GM23338 (cell line): ENCODE results near the gene CRYBG2. TPM values are rescaled to one million over a fixed set of nuclear protein-coding genes. Genes with fewer than 3 reads are reported as not detected.
A peak's percentile ranks its signal among the peaks of the same experiment; 100 is the strongest.

Experiments
- ATAC-seq: fragments of 200-7000 bp; cut with Tn5 transposase; 3 replicates; pipeline ENCODE4 v1.9.1; 2020
- DNase-seq: peaks from one replicate; pipeline ENCODE4 v3.0.0-alpha.2; 2015; ENCODE audit warnings: low spot score
- H2AFZ ChIP-seq: fragments of 200-600 bp; sonication (generic); 2 replicates; pipeline ENCODE4 v1.8.0; 2016; ENCODE audit warnings: antibody characterized with exemption, mild to moderate bottlenecking, moderate library complexity
- H3F3A ChIP-seq: fragments of 200-600 bp; sonication (generic); replicated peaks from 2 replicates; pipeline ENCODE4 v1.8.0; 2017; ENCODE audit warnings: antibody characterized with exemption, mixed run types, low read depth
- H3K27ac ChIP-seq: fragments of 200-600 bp; sonication (generic); 2 replicates; pipeline ENCODE4 v1.6.1; 2016; ENCODE audit warnings: low read depth
- H3K27me3 ChIP-seq: fragments of 200-600 bp; sonication (generic); 2 replicates; pipeline ENCODE4 v1.8.0; 2016; ENCODE audit warnings: mild to moderate bottlenecking, mixed run types, moderate library complexity; ENCODE audit not compliant: insufficient read depth
- H3K36me3 ChIP-seq: fragments of 200-600 bp; sonication (generic); 2 replicates; pipeline ENCODE4 v1.8.0; 2016; ENCODE audit warnings: mild to moderate bottlenecking; ENCODE audit not compliant: insufficient read depth
- H3K4me1 ChIP-seq: fragments of 200-600 bp; sonication (generic); 2 replicates; pipeline ENCODE4 v1.8.0; 2016; ENCODE audit warnings: mild to moderate bottlenecking, moderate library complexity; ENCODE audit not compliant: insufficient read depth
- H3K4me2 ChIP-seq: fragments of 200-600 bp; sonication (generic); 2 replicates; pipeline ENCODE4 v1.7.1; 2017; ENCODE audit warnings: mixed run types
- H3K4me3 ChIP-seq: fragments of 200-600 bp; sonication (generic); 2 replicates; pipeline ENCODE4 v1.6.1; 2016; ENCODE audit warnings: mixed run types
- H3K79me2 ChIP-seq: fragments of 200-600 bp; sonication (generic); replicated peaks from 2 replicates; pipeline ENCODE4 v1.8.0; 2017; ENCODE audit warnings: mild to moderate bottlenecking; ENCODE audit not compliant: insufficient read depth
- H3K9me2 ChIP-seq: fragments of 200-600 bp; sonication (generic); 2 replicates; pipeline ENCODE4 v1.8.0; 2017; ENCODE audit not compliant: insufficient read depth
- H4K20me1 ChIP-seq: fragments of 200-600 bp; sonication (generic); replicated peaks from 2 replicates; pipeline ENCODE4 v1.8.0; 2017; ENCODE audit warnings: mild to moderate bottlenecking; ENCODE audit not compliant: insufficient read depth
- H3K27ac Mint-ChIP-seq: 2 replicates; pipeline ENCODE4 v1.8.0; 2020; ENCODE audit warnings: inconsistent platforms, mild to moderate bottlenecking, moderate library complexity, mixed read lengths
- H3K27me3 Mint-ChIP-seq: 3 replicates; pipeline ENCODE4 v1.8.0; 2022; ENCODE audit warnings: low read depth, mild to moderate bottlenecking, moderate library complexity, mixed read lengths, inconsistent platforms; ENCODE audit not compliant: insufficient read depth, poor library complexity
- H3K36me3 Mint-ChIP-seq: 3 replicates; pipeline ENCODE4 v1.8.0; 2021; ENCODE audit warnings: low read depth, mild to moderate bottlenecking, inconsistent platforms, moderate library complexity, mixed read lengths
- H3K4me1 Mint-ChIP-seq: 3 replicates; pipeline ENCODE4 v1.8.0; 2020; ENCODE audit warnings: mild to moderate bottlenecking, inconsistent platforms, mixed read lengths
- H3K4me3 Mint-ChIP-seq: 3 replicates; pipeline ENCODE4 v1.8.0; 2021; ENCODE audit warnings: moderate library complexity, mild to moderate bottlenecking, inconsistent platforms, mixed read lengths
- H3K9me3 Mint-ChIP-seq: 3 replicates; pipeline ENCODE4 v1.8.0; 2020; ENCODE audit warnings: moderate library complexity, mild to moderate bottlenecking, inconsistent platforms, mixed read lengths
- CREB1 ChIP-seq: fragments of 250-450 bp; sonication (Bioruptor Pico); IDR thresholded peaks from 2 replicates; pipeline ENCODE4 v1.5.0; 2020; ENCODE audit warnings: low read depth, mild to moderate bottlenecking, moderate library complexity
- CTCF ChIP-seq, 2 experiments: fragments of 200-600 bp in 1 of 2; sonication (generic) in 1 of 2; conservative IDR thresholded peaks; 2 replicates each; pipeline versions ENCODE4 v1.5.1 to v1.6.1; 2016 to 2017; ENCODE audit warnings: antibody characterized with exemption in 2 of 2, low read depth in 2 of 2, mild to moderate bottlenecking in 2 of 2, moderate library complexity in 1 of 2
- EZH2 ChIP-seq: fragments of 200-600 bp; sonication (generic); IDR thresholded peaks from one replicate; pipeline ENCODE4 v1.8.0; 2017; ENCODE audit warnings: antibody characterized with exemption, mild to moderate bottlenecking, low read depth; ENCODE audit not compliant: unreplicated experiment
- JUNB ChIP-seq: IDR thresholded peaks from one replicate; pipeline ENCODE4 v1.6.1; 2016; ENCODE audit warnings: antibody characterized with exemption; ENCODE audit not compliant: unreplicated experiment
- NANOG ChIP-seq: IDR thresholded peaks from 2 replicates; pipeline ENCODE4 v1.6.1; 2016; ENCODE audit warnings: antibody characterized with exemption, borderline replicate concordance
- POLR2AphosphoS5 ChIP-seq: IDR thresholded peaks from 2 replicates; pipeline ENCODE4 v1.6.1; 2016; ENCODE audit warnings: antibody characterized with exemption, low read depth
- REST ChIP-seq: IDR thresholded peaks from one replicate; pipeline ENCODE4 v1.6.1; 2018; ENCODE audit warnings: antibody characterized with exemption; ENCODE audit not compliant: unreplicated experiment
- STAT1 ChIP-seq: IDR thresholded peaks from one replicate; pipeline ENCODE4 v1.6.1; 2016; ENCODE audit warnings: antibody characterized with exemption; ENCODE audit not compliant: unreplicated experiment
- ZNF114 ChIP-seq: fragments of 250-450 bp; sonication (Bioruptor Pico); IDR thresholded peaks from 2 replicates; pipeline ENCODE4 v1.5.0; 2020; ENCODE audit warnings: mild to moderate bottlenecking, moderate library complexity
- ZNF331 ChIP-seq: fragments of 250-450 bp; sonication (Bioruptor Pico); IDR thresholded peaks from 2 replicates; pipeline ENCODE4 v1.5.0; 2020; ENCODE audit warnings: low read depth, mild to moderate bottlenecking, moderate library complexity
- ZNF462 ChIP-seq: fragments of 250-450 bp; sonication (Bioruptor Pico); IDR thresholded peaks from 2 replicates; pipeline ENCODE4 v1.5.0; 2020; ENCODE audit warnings: mild to moderate bottlenecking, moderate library complexity
- polyA plus RNA-seq: library from polyadenylated mRNA; unstranded; fragments of >200 nt; fragmentation: Nextera tagmentation; extraction: Ambion mirVana; gene quantifications from 2 replicates; pipeline ENCODE4 v1.2.1, GENCODE V29; 2016
- total RNA-seq: library from RNA; depleted of rRNA; stranded (reverse); fragments of >200 nt; shearing (Covaris generic); gene quantifications from 2 replicates; pipeline ENCODE4 v1.2.3, GENCODE V29; 2014

CRYBG2 gene
- total and polyA plus RNA-seq, 2 experiments from 2014 or later: 17.6 to 18.4 TPM

- H3K36me3 Mint-ChIP-seq: no peaks in the 10 kb centered on the region; the same call in 2 of the 3 replicates
- Histone ChIP-seq H3K4me1 (peaks cover 4% of the 10 kb centered on the region; the same call in 1 of the 2 replicates), H3K4me3 (no peak overlapping the region), H2AFZ (0 out of 2 replicates have a peak overlapping the region, but pooled peaks have one; percentile 23), H3F3A (no peaks in the 10 kb centered on the region), H3K9me2 (no peaks in the 10 kb centered on the region), H3K79me2 (no peaks in the 10 kb centered on the region), H3K4me2 (no peak overlapping the region), H3K36me3 (no peaks in the 10 kb centered on the region), H3K27me3 (no peaks in the 10 kb centered on the region), H4K20me1 (no peaks in the 10 kb centered on the region), H3K27ac (no peak overlapping the region)
- no peak; the same call in 2 of the 3 replicates for ATAC-seq
- no peaks in the 10 kb centered on the region for H3K9me3 Mint-ChIP-seq
- no peak for TF ChIP-seq ZNF462 (CRISPR knock-in tag)
- H3K4me3 Mint-ChIP-seq: no peak overlapping the region
- no peak for DNase-seq
- H3K4me1 Mint-ChIP-seq: peaks cover 26% of the 10 kb centered on the region
- peaks cover 3% of the 10 kb centered on the region for H3K27me3 Mint-ChIP-seq
- H3K27ac Mint-ChIP-seq: no peak overlapping the region
Observed at GRCh38 chr1:26291433-26291832, 62.5 kb downstream of the CRYBG2 start.

- no peaks in the 10 kb centered on the region; the same call in 2 of the 3 replicates for H3K36me3 Mint-ChIP-seq
- Histone ChIP-seq H3K79me2 (no peaks in the 10 kb centered on the region), H3K27ac (no peak overlapping the region), H4K20me1 (0 out of 2 replicates have a peak, but pooled peaks cover 3% of the 10 kb centered on the region), H3K36me3 (no peaks in the 10 kb centered on the region), H3K4me2 (no peak overlapping the region), H2AFZ (0 out of 2 replicates have a peak overlapping the region, but pooled peaks have one; percentile 23), H3K4me1 (peaks cover 4% of the 10 kb centered on the region; the same call in 1 of the 2 replicates), H3K9me2 (no peaks in the 10 kb centered on the region), H3F3A (no peaks in the 10 kb centered on the region), H3K27me3 (no peaks in the 10 kb centered on the region), H3K4me3 (no peak overlapping the region)
- ATAC-seq: peak; percentile 42
- no peaks in the 10 kb centered on the region for H3K9me3 Mint-ChIP-seq
- H3K4me1 Mint-ChIP-seq: peaks cover 26% of the 10 kb centered on the region
- 0 out of 3 replicates have a peak overlapping the region, but pooled peaks have one; percentile 21 for H3K4me3 Mint-ChIP-seq
- DNase-seq: no peak
- H3K27ac Mint-ChIP-seq: 0 out of 2 replicates have a peak overlapping the region, but pooled peaks have one; percentile 31
- H3K27me3 Mint-ChIP-seq: peaks cover 3% of the 10 kb centered on the region
- TF ChIP-seq STAT1 (no peak), CTCF (conservative IDR thresholded peaks at IDR 0.05; ENCODE audit: low read depth in 2 of 2) (no peak), EZH2 (no peak), ZNF331 (CRISPR knock-in tag) (no peak), JUNB (no peak), CREB1 (CRISPR knock-in tag) (no peak), NANOG (no peak), POLR2AphosphoS5 (no peak), ZNF114 (CRISPR knock-in tag) (no peak), REST (no peak)
Observed at GRCh38 chr1:26290882-26291261, 63.1 kb downstream of the CRYBG2 start.
